Activated B cell treated with CpG ODN at 0.5 μM for 24 hours (primary cell): ENCODE data around the gene TXK. TPM values are rescaled to one million over a fixed set of nuclear protein-coding genes. Genes with fewer than 3 reads are reported as not detected.

Source experiments
- ATAC-seq: fragments of 200-7000 bp; cut with Tn5 transposase; one replicate; pipeline ENCODE4 v1.10.0; 2021; ENCODE audit warnings: low read depth, mild to moderate bottlenecking, moderate library complexity
- CTCF ChIA-PET: fragments of 350-600 bp; sonication (Branson Sonifier 250); formaldehyde crosslinking; loops from one replicate; lab custom pipeline; 2021; ENCODE audit warnings: antibody characterized with exemption; lab: Charles Lee
- POLR2A ChIA-PET: fragments of 350-600 bp; sonication (Branson Sonifier 250); formaldehyde crosslinking; loops from one replicate; lab custom pipeline; 2021; ENCODE audit warnings: antibody characterized with exemption; lab: Charles Lee
- DNase-seq: peaks from one replicate; pipeline ENCODE4 v3.0.0; 2022
- H3K27ac Mint-ChIP-seq: one replicate; pipeline ENCODE4 v1.8.0; 2020; ENCODE audit warnings: mixed read lengths
- H3K27me3 Mint-ChIP-seq: one replicate; pipeline ENCODE4 v1.8.0; 2021; ENCODE audit warnings: mixed read lengths
- H3K36me3 Mint-ChIP-seq: one replicate; pipeline ENCODE4 v1.8.0; 2021; ENCODE audit warnings: low read depth, mixed read lengths
- H3K4me1 Mint-ChIP-seq: one replicate; pipeline ENCODE4 v1.8.0; 2021; ENCODE audit warnings: mixed read lengths
- H3K4me3 Mint-ChIP-seq: one replicate; pipeline ENCODE4 v1.8.0; 2020; ENCODE audit warnings: mild to moderate bottlenecking, mixed read lengths
- H3K9me3 Mint-ChIP-seq: one replicate; pipeline ENCODE4 v1.8.0; 2020; ENCODE audit warnings: mixed read lengths
- intact Hi-C: fragments of 100-400 bp; cut with micrococcal nuclease; formaldehyde crosslinking; loops from one replicate; pipeline ENCODE4 v1.15.1; 2024
- total RNA-seq: library from RNA; stranded (reverse); gene quantifications from 2 replicates; pipeline ENCODE4 v1.2.3, GENCODE V29; 2022
- TF ChIP-seq, protein P1 (sequence below): fragments of 200-600 bp; IDR thresholded peaks from one replicate; pipeline ENCODE4 v1.8.0; 2022; ENCODE audit warnings: antibody characterized with exemption, mild to moderate bottlenecking

Gene TXK
- total RNA-seq, 1 donor from 2014 or later = 1.7 TPM

- Mint-ChIP-seq H3K27ac (no peak overlapping the region), H3K4me3 (no peak overlapping the region), H3K4me1 (peaks cover 10% of the 10 kb centered on the region), H3K9me3 (no peaks in the 10 kb centered on the region), H3K27me3 (no peaks in the 10 kb centered on the region), H3K36me3 (no peaks in the 10 kb centered on the region)
- DNase-seq = no peak
- ChIA-PET CTCF (interaction anchor here (2.0 to 3.6 kb wide), 3 partner anchors 13 to 164 kb away, joined by 17 to 23 read pairs (median 22); no protein-coding TSS in a partner anchor), POLR2A (no interaction called here)
- ATAC-seq = no peak
- intact Hi-C loops = loop anchor here (5.0 to 10.0 kb wide), 2 partner anchors 216 to 838 kb away; partner anchors contain the start of gene SLAIN2
- TF ChIP-seq, protein P1, sequence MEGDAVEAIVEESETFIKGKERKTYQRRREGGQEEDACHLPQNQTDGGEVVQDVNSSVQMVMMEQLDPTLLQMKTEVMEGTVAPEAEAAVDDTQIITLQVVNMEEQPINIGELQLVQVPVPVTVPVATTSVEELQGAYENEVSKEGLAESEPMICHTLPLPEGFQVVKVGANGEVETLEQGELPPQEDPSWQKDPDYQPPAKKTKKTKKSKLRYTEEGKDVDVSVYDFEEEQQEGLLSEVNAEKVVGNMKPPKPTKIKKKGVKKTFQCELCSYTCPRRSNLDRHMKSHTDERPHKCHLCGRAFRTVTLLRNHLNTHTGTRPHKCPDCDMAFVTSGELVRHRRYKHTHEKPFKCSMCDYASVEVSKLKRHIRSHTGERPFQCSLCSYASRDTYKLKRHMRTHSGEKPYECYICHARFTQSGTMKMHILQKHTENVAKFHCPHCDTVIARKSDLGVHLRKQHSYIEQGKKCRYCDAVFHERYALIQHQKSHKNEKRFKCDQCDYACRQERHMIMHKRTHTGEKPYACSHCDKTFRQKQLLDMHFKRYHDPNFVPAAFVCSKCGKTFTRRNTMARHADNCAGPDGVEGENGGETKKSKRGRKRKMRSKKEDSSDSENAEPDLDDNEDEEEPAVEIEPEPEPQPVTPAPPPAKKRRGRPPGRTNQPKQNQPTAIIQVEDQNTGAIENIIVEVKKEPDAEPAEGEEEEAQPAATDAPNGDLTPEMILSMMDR = no peak
These were observed 7.4 kb downstream of the TXK start for GRCh38 chr4:48126621-48127020.

DNA sequence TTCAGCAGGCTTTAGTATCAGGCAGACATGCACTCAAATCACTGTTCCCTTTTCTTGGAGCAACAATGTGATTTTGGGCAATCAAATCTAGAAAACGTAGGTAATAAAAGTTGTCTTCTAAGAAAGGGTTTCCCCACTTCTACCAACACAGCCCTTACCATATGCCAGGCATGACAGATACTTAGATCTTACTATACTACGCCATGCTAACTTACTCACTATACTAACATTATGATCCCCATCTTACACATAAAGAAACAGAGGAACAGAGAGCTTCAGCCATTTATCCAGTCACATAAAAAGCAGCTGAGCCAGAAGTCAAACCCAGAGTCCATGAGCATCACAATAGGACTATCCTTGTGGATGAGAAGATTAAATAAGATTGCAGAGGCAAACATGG, 9.2 kb downstream of the TXK start:
- Mint-ChIP-seq H3K9me3 (no peaks in the 10 kb centered on the region), H3K4me3 (no peak overlapping the region), H3K4me1 (peaks cover 10% of the 10 kb centered on the region), H3K36me3 (no peaks in the 10 kb centered on the region), H3K27ac (no peak overlapping the region), H3K27me3 (no peaks in the 10 kb centered on the region)
- ChIA-PET POLR2A (no interaction called here), CTCF (interaction anchor here (1.5 kb wide), 1 partner anchor 151 kb away, joined by 3 read pairs; no protein-coding TSS in a partner anchor)
- TF ChIP-seq, protein P1 = no peak
- no peak for DNase-seq
- intact Hi-C loops = loop anchor here (5.0 to 10.0 kb wide), 2 partner anchors 217 to 840 kb away; partner anchors contain the start of gene SLAIN2
- ATAC-seq = no peak

DNA sequence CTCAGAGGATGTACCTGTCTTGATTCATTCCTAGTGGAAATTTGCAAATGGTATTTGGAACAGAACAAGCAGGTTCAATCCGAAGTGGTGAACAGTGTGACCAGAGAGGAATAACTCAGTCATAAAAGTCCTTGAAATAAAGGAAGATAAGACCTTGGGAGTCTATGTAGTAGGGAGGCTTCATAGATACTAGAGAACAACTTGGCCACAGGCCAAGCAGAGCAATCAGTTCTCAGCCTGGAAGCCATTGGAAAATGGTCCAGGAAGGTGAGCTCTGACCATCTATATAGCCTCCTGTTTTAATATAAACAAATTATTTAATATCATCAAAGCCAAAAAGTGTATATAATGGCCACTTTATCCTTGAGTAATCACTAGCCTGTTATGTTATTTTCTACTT, 11.3 kb downstream of the TXK start:
- ChIA-PET POLR2A (no interaction called here), CTCF (no interaction called here)

GRCh38 chr4:48121180-48121579, 12.9 kb downstream of the TXK start:
- no peak overlapping the region for H3K27ac Mint-ChIP-seq
- intact Hi-C loops = loop anchor here (10.0 kb wide), 1 partner anchor 844 kb away; no protein-coding TSS in a partner anchor
- ChIA-PET POLR2A (no interaction called here), CTCF (no interaction called here)
- no peaks in the 10 kb centered on the region for H3K9me3 Mint-ChIP-seq
- TF ChIP-seq, protein P1 = no peak
- H3K36me3 Mint-ChIP-seq = no peaks in the 10 kb centered on the region
- H3K4me3 Mint-ChIP-seq = no peak overlapping the region
- no peak for ATAC-seq
- H3K4me1 Mint-ChIP-seq = no peaks in the 10 kb centered on the region
- H3K27me3 Mint-ChIP-seq = no peaks in the 10 kb centered on the region
- no peak for DNase-seq

More for the DNA sequence above, 11.3 kb downstream of the TXK start:
- no peaks in the 10 kb centered on the region for H3K9me3 Mint-ChIP-seq
- intact Hi-C loops = loop anchor here (10.0 kb wide), 1 partner anchor 842 kb away; no protein-coding TSS in a partner anchor
- DNase-seq (no peak), ATAC-seq (no peak)
- no peak overlapping the region for H3K4me3 Mint-ChIP-seq
- no peaks in the 10 kb centered on the region for H3K27me3 Mint-ChIP-seq
- H3K4me1 Mint-ChIP-seq = peaks cover 5% of the 10 kb centered on the region
- no peak overlapping the region for H3K27ac Mint-ChIP-seq
- no peaks in the 10 kb centered on the region for H3K36me3 Mint-ChIP-seq
- TF ChIP-seq, protein P1 = no peak

DNA sequence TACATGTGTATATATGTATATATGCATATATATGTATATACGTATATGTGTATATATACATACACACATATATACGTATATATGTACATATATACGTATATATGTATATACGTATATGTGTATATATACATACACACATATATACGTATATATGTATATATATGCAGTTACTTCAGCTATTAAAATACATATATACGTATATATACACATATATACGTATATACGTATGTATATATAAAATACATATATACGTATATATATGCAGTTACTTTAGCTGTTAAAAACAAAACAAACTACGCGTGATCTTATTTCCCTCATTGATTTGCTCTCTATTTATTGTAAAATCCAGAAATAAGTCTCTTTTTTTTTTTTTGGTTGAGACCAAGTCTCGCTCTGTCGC, 13.9 kb downstream of the TXK start:
- H3K4me1 Mint-ChIP-seq = no peaks in the 10 kb centered on the region
- no peak overlapping the region for H3K4me3 Mint-ChIP-seq
- intact Hi-C loops = loop anchor here (10.0 kb wide), 1 partner anchor 845 kb away; no protein-coding TSS in a partner anchor
- TF ChIP-seq, protein P1 = no peak
- DNase-seq = no peak
- no peaks in the 10 kb centered on the region for H3K9me3 Mint-ChIP-seq
- no peak for ATAC-seq
- no peak overlapping the region for H3K27ac Mint-ChIP-seq
- ChIA-PET POLR2A (no interaction called here), CTCF (no interaction called here)
- no peaks in the 10 kb centered on the region for H3K27me3 Mint-ChIP-seq
- no peaks in the 10 kb centered on the region for H3K36me3 Mint-ChIP-seq
